NB4 (cell line): Measurements from ENCODE around the gene FBRS.

Source experiments
- DNase-seq: peaks from one replicate; pipeline ENCODE4 v3.0.0; 2010; ENCODE audit warnings: low read depth
- H3K4me3 ChIP-seq: one replicate; pipeline ENCODE4 v1.5.1; 2011; ENCODE audit warnings: mild to moderate bottlenecking, low read depth, low read length, moderate library complexity
- CTCF ChIP-seq: IDR thresholded peaks from one replicate; pipeline ENCODE4 v1.5.1; 2012; ENCODE audit warnings: low read depth, low read length
- MAX ChIP-seq: IDR thresholded peaks from 2 replicates; pipeline ENCODE4 v1.6.1; 2011; ENCODE audit warnings: low read depth, low read length
- MYC ChIP-seq: IDR thresholded peaks from 2 replicates; pipeline ENCODE4 v1.6.1; 2011; ENCODE audit warnings: low read depth, low read length
- POLR2A ChIP-seq: IDR thresholded peaks from 2 replicates; pipeline ENCODE4 v1.6.1; 2011; ENCODE audit warnings: mild to moderate bottlenecking; ENCODE audit not compliant: insufficient read length; ENCODE audit errors: extremely low read depth

FBRS gene

GRCh38 chr16:30665155-30665829 is 7.1 kb downstream of the FBRS start:
- TF ChIP-seq POLR2A = no peak
- no peak for TF ChIP-seq MYC
- TF ChIP-seq CTCF = no peak
- TF ChIP-seq MAX = no peak
- H3K4me3 ChIP-seq = no peak overlapping the region
- DNase-seq = no peak

GRCh38 chr16:30665830-30666190 is 7.6 kb downstream of the FBRS start:
- DNase-seq = no peak

GRCh38 chr16:30666681-30667080 is 8.4 kb downstream of the FBRS start:
- H3K4me3 ChIP-seq = no peak overlapping the region
- TF ChIP-seq MAX = no peak
- TF ChIP-seq CTCF = no peak
- no peak for TF ChIP-seq POLR2A
- no peak for TF ChIP-seq MYC
- DNase-seq = no peak

More at GRCh38 chr16:30665830-30666190, 7.6 kb downstream of the FBRS start:
- TF ChIP-seq MYC (no peak), MAX (no peak), CTCF (no peak), POLR2A (no peak)
- no peak overlapping the region for H3K4me3 ChIP-seq

- no peak overlapping the region for H3K4me3 ChIP-seq
- TF ChIP-seq POLR2A = no peak
- TF ChIP-seq MYC = no peak
- DNase-seq = no peak
Measured at GRCh38 chr16:30667361-30667905, 9.2 kb downstream of the FBRS start.

- TF ChIP-seq POLR2A (no peak), MYC (no peak), CTCF (no peak), MAX (no peak)
- no peak for DNase-seq
- H3K4me3 ChIP-seq = no peak overlapping the region
Measured at GRCh38 chr16:30668393-30668792, 10.2 kb downstream of the FBRS start.

- DNase-seq = no peak
- TF ChIP-seq CTCF (no peak), MAX (no peak), POLR2A (no peak), MYC (no peak)
- H3K4me3 ChIP-seq = no peak overlapping the region
Measured at GRCh38 chr16:30669026-30669902, 11.0 kb downstream of the FBRS start.
